Measurements from ENCODE around the gene DNAJB4. TPM values are rescaled to one million over a fixed set of nuclear protein-coding genes. Genes with fewer than 3 reads are reported as not detected.
"Not testable (repeated sequence)": the region's sequence is repeated elsewhere in the genome, so short reads cannot be mapped to it uniquely, and the experiment has no call there.

Gene DNAJB4
- total RNA-seq, 2 experiments from 2014 or later: 9.1 to 10.8 TPM

- no peak for DNase-seq
- Mint-ChIP-seq H3K4me1 (ENCODE audit: low read depth) (peaks cover 11% of the 10 kb centered on the region), H3K9me3 (no peaks in the 10 kb centered on the region), H3K36me3 (no peaks in the 10 kb centered on the region), H3K27ac (no peak overlapping the region), H3K4me3 (no peak overlapping the region), H3K27me3 (peaks cover 28% of the 10 kb centered on the region)
- CTCF ChIA-PET: no interaction called here
- POLR2A ChIA-PET: no interaction called here
- intact Hi-C loops (cut with micrococcal nuclease): no loop called here
Measured at GRCh38 chr1:78051005-78051404, 46.3 kb downstream of the DNAJB4 start.

DNA sequence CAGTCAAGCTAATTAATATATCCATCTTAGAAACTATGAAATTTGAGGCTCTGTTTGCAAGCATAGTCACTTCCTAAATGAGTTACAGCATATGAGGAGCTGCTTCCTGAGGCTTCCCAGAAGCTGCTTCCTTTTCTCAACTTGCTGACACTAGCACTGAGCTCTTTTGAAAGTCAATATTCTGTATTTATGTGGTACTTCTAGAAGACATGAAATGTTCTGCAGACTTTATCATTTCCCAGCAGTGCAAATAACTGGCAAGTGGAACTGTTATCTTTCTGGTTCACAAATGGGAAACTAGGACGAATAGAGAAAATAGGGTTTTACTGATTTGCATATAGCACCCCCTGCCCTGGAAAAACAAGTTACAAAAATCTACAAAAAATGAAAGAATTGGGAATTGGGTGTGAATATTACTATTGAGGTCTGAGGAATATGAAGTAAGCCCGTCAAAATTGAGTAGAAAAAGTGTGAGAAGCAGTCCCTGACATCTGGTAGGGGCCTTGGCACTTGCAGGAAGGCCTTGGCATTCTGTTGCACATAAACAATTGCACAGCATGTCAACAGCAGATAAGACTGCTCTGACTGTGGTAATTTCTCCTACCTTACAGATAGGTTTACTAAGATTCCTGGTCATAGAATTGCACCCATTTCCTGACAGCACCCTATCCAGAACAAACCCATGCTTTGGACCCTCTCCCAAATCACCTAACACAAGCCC lies 48.1 kb downstream of the DNAJB4 start:
- Mint-ChIP-seq H3K27ac (no peak overlapping the region), H3K9me3 (no peaks in the 10 kb centered on the region), H3K4me3 (no peak overlapping the region), H3K4me1 (ENCODE audit: low read depth) (peaks cover 2% of the 10 kb centered on the region), H3K27me3 (peaks cover 13% of the 10 kb centered on the region), H3K36me3 (no peaks in the 10 kb centered on the region)
- POLR2A ChIA-PET: no interaction called here
- DNase-seq: no peak
- intact Hi-C loops (cut with micrococcal nuclease): no loop called here
- CTCF ChIA-PET: no interaction called here

- intact Hi-C loops (cut with micrococcal nuclease): no loop called here
- H3K4me3 Mint-ChIP-seq: no peak overlapping the region
- ChIA-PET POLR2A (no interaction called here), CTCF (no interaction called here)
- H3K9me3 Mint-ChIP-seq: no peaks in the 10 kb centered on the region
- H3K36me3 Mint-ChIP-seq: no peaks in the 10 kb centered on the region
- no peak for DNase-seq
- no peak overlapping the region for H3K27ac Mint-ChIP-seq
- H3K27me3 Mint-ChIP-seq: peaks cover 10% of the 10 kb centered on the region
- peaks cover 2% of the 10 kb centered on the region for H3K4me1 Mint-ChIP-seq (ENCODE audit: low read depth)
Measured at GRCh38 chr1:78053498-78053897, 48.8 kb downstream of the DNAJB4 start.

DNA sequence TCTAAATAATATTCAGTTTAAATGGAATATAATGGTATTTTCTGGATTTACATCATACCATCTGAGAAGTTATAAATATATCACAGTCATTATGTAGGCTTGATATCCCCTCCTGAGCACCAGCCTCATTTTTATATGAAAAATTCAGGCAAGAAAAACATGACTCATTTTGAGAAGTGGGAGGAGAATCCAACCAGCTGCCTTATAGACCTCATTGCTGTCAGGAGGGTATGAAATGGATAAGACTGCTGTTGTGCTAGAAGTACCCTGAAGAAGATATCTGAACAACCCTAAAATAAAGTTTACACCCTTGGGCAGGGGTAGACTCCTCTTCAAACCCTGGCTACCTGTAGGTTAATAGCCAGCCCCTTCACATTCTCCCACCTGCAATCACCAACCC lies 49.8 kb downstream of the DNAJB4 start:
- intact Hi-C loops (cut with micrococcal nuclease): no loop called here
- peaks cover 3% of the 10 kb centered on the region for H3K27me3 Mint-ChIP-seq
- CTCF ChIA-PET: no interaction called here
- no peaks in the 10 kb centered on the region for H3K4me1 Mint-ChIP-seq (ENCODE audit: low read depth)
- POLR2A ChIA-PET: no interaction called here
- no peak overlapping the region for H3K4me3 Mint-ChIP-seq
- H3K9me3 Mint-ChIP-seq: no peaks in the 10 kb centered on the region
- no peak overlapping the region for H3K27ac Mint-ChIP-seq
- no peaks in the 10 kb centered on the region for H3K36me3 Mint-ChIP-seq
- no peak for DNase-seq

DNA sequence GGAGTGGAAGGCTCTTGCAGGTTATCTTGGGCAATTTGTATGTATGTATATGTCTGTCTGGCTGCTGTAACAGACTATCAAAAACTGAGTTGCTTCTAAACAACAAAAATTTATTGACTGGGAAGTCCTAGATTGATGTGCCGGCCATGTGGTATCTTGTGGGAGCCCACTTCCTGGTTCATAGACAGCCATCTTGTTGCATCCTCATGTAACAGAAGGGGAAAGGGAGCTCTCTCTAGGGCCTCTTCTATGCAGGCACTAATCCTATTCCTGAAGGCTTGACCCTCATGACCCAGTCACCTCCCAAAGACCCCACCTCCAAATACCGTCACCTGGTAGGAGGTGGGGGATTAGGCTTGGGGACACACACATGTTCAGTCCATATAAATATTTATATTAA lies 50.2 kb downstream of the DNAJB4 start:
- Mint-ChIP-seq H3K27ac (no peak overlapping the region), H3K9me3 (no peaks in the 10 kb centered on the region), H3K36me3 (no peaks in the 10 kb centered on the region), H3K27me3 (peaks cover 3% of the 10 kb centered on the region), H3K4me1 (ENCODE audit: low read depth) (no peaks in the 10 kb centered on the region), H3K4me3 (no peak overlapping the region)
- ChIA-PET POLR2A (no interaction called here), CTCF (no interaction called here)
- no peak for DNase-seq
- intact Hi-C loops (cut with micrococcal nuclease): no loop called here

GRCh38 chr1:78055565-78056132 lies 50.9 kb downstream of the DNAJB4 start:
- H3K4me3 Mint-ChIP-seq: no peak overlapping the region
- ChIA-PET POLR2A (no interaction called here), CTCF (no interaction called here)
- H3K4me1 Mint-ChIP-seq (ENCODE audit: low read depth): no peaks in the 10 kb centered on the region
- no peak for DNase-seq
- intact Hi-C loops (cut with micrococcal nuclease): no loop called here
- no peaks in the 10 kb centered on the region for H3K36me3 Mint-ChIP-seq
- no peaks in the 10 kb centered on the region for H3K9me3 Mint-ChIP-seq
- peaks cover 3% of the 10 kb centered on the region for H3K27me3 Mint-ChIP-seq
- no peak overlapping the region for H3K27ac Mint-ChIP-seq

- intact Hi-C loops (cut with micrococcal nuclease): no loop called here
- no peak overlapping the region for H3K27ac Mint-ChIP-seq
- no peak for DNase-seq
- no peak overlapping the region for H3K4me3 Mint-ChIP-seq
- ChIA-PET POLR2A (no interaction called here), CTCF (no interaction called here)
- H3K4me1 Mint-ChIP-seq (ENCODE audit: low read depth): no peaks in the 10 kb centered on the region
- H3K36me3 Mint-ChIP-seq: no peaks in the 10 kb centered on the region
- no peaks in the 10 kb centered on the region for H3K27me3 Mint-ChIP-seq
- no peaks in the 10 kb centered on the region for H3K9me3 Mint-ChIP-seq
Measured at GRCh38 chr1:78058670-78059069, 53.9 kb downstream of the DNAJB4 start.

- intact Hi-C loops (cut with micrococcal nuclease): no loop called here
- ChIA-PET POLR2A (no interaction called here), CTCF (interaction anchor here (0.6 kb wide), 1 partner anchor 67 kb away, joined by 4 read pairs; no protein-coding TSS in a partner anchor)
Measured at GRCh38 chr1:78060857-78061563, 56.3 kb downstream of the DNAJB4 start.

DNA sequence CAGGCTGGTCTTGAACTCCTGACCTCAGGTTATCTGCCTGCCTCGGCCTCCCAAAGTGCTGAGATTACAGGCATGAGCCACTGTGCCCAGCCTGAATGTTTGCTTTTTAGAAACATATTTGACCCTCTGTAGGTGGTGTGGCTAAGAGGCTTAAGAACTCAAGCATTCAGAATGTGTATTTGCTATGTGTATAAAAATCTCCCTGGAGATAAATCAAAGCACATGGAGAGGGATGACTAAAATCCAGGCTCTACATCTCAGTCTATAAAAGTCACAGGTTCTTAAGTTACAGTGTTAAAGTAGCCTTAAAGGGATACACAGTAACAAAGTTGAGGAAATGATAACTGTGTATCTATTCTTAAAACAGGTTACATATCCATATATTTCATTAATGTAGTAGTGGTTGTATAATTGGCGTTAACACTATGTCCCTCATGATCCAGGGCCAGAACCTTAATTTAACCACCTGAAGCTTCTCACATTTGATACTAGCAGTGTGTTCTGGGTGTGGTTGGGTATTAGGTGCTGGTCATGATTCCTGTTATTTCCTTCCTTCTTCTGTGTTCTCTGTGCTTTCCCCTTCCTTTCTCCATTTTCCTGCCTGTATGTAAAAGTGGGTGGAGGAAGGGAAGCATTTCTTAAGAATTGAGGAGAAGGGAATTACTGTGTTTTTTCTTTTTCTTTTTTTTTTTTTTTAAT lies 57.2 kb downstream of the DNAJB4 start:
- ChIA-PET POLR2A (no interaction called here), CTCF (interaction anchor here (0.6 kb wide), 1 partner anchor 68 kb away, joined by 4 read pairs; no protein-coding TSS in a partner anchor)
- Mint-ChIP-seq H3K4me1 (ENCODE audit: low read depth) (no peaks in the 10 kb centered on the region), H3K36me3 (no peaks in the 10 kb centered on the region), H3K9me3 (no peaks in the 10 kb centered on the region), H3K27ac (no peak overlapping the region), H3K27me3 (peaks cover 1% of the 10 kb centered on the region), H3K4me3 (no peak overlapping the region)
- DNase-seq: no peak
- intact Hi-C loops (cut with micrococcal nuclease): no loop called here

More at GRCh38 chr1:78060857-78061563, 56.3 kb downstream of the DNAJB4 start:
- H3K27me3 Mint-ChIP-seq: peaks cover 1% of the 10 kb centered on the region
- no peak overlapping the region for H3K4me3 Mint-ChIP-seq
- no peaks in the 10 kb centered on the region for H3K9me3 Mint-ChIP-seq
- no peak overlapping the region for H3K27ac Mint-ChIP-seq
- no peak for DNase-seq
- no peaks in the 10 kb centered on the region for H3K36me3 Mint-ChIP-seq
- no peaks in the 10 kb centered on the region for H3K4me1 Mint-ChIP-seq (ENCODE audit: low read depth)

DNA sequence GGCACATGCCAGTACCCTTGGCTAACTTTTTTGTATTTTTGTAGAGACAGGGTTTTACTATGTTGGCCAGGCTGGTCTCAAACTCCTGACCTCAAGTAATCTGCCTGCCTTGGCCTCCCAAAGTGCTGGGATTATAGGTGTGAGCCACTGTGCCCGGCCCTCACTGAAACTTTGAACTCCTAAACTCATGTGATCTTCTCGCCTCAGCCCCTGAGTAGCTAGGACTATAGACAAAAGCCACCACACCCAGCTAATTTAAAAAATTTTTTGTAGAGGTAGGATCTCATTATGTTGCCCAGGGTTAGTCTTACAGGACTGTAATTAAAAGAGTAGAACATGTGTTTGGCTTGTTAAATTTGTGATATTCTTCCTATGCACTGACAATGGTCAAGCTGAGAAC lies 60.1 kb downstream of the DNAJB4 start:
- H3K4me3 Mint-ChIP-seq; H3K36me3 Mint-ChIP-seq; H3K27me3 Mint-ChIP-seq; DNase-seq; H3K9me3 Mint-ChIP-seq; POLR2A ChIA-PET; H3K27ac Mint-ChIP-seq; CTCF ChIA-PET; H3K4me1 Mint-ChIP-seq (ENCODE audit: low read depth); intact Hi-C loops (cut with micrococcal nuclease): not testable (repeated sequence)
